Skeletal muscle satellite cell (primary cell): ENCODE data around the gene NOSIP.

Experiments
- H3K27me3 ChIP-seq: 2 replicates; pipeline ENCODE4 v1.7.0; 2013; ENCODE audit warnings: low read length; ENCODE audit not compliant: control insufficient read depth, insufficient read depth
- H3K36me3 ChIP-seq: 2 replicates; pipeline ENCODE4 v1.7.0; 2013; ENCODE audit warnings: mild to moderate bottlenecking, control low read depth, low read length; ENCODE audit not compliant: insufficient read depth
- H3K4me1 ChIP-seq: 2 replicates; pipeline ENCODE4 v1.7.0; 2013; ENCODE audit warnings: low read length; ENCODE audit not compliant: control insufficient read depth, insufficient read depth
- H3K4me2 ChIP-seq: 2 replicates; pipeline ENCODE4 v1.7.0; 2013; ENCODE audit warnings: mild to moderate bottlenecking, low read length
- H3K4me3 ChIP-seq: 2 replicates; pipeline ENCODE4 v1.7.0; 2013; ENCODE audit warnings: low read length
- H3K9ac ChIP-seq: 2 replicates; pipeline ENCODE4 v1.7.0; 2013; ENCODE audit warnings: mild to moderate bottlenecking, low read depth, low read length, moderate library complexity
- H3K9me3 ChIP-seq: replicated peaks from 2 replicates; pipeline ENCODE4 v1.7.0; 2013; ENCODE audit warnings: mild to moderate bottlenecking, control low read depth, low read length

NOSIP gene

GRCh38 chr19:49609499-49610092 is 29.2 kb upstream of the NOSIP start:
- Histone ChIP-seq H3K9me3 (no peaks in the 10 kb centered on the region), H3K27me3 (no peaks in the 10 kb centered on the region), H3K36me3 (peaks cover 23% of the 10 kb centered on the region), H3K4me3 (no peak overlapping the region), H3K4me1 (peaks cover 26% of the 10 kb centered on the region), H3K4me2 (no peak overlapping the region), H3K9ac (no peak overlapping the region)

- H3K27me3 ChIP-seq: no peaks in the 10 kb centered on the region
- H3K9me3 ChIP-seq: no peaks in the 10 kb centered on the region
- no peak overlapping the region for H3K4me2 ChIP-seq
- no peaks in the 10 kb centered on the region for H3K4me1 ChIP-seq
- H3K9ac ChIP-seq: no peak overlapping the region
- H3K36me3 ChIP-seq: peaks cover 51% of the 10 kb centered on the region
- H3K4me3 ChIP-seq: no peak overlapping the region
These were observed 25.2 kb upstream of the NOSIP start for GRCh38 chr19:49605605-49606004.

- no peaks in the 10 kb centered on the region for H3K9me3 ChIP-seq
- H3K27me3 ChIP-seq: no peaks in the 10 kb centered on the region
- H3K36me3 ChIP-seq: peaks cover 59% of the 10 kb centered on the region
- no peak overlapping the region for H3K9ac ChIP-seq
- H3K4me3 ChIP-seq: no peak overlapping the region
- no peak overlapping the region for H3K4me2 ChIP-seq
- H3K4me1 ChIP-seq: no peaks in the 10 kb centered on the region
These were observed 22.4 kb upstream of the NOSIP start for GRCh38 chr19:49602806-49603205.

DNA sequence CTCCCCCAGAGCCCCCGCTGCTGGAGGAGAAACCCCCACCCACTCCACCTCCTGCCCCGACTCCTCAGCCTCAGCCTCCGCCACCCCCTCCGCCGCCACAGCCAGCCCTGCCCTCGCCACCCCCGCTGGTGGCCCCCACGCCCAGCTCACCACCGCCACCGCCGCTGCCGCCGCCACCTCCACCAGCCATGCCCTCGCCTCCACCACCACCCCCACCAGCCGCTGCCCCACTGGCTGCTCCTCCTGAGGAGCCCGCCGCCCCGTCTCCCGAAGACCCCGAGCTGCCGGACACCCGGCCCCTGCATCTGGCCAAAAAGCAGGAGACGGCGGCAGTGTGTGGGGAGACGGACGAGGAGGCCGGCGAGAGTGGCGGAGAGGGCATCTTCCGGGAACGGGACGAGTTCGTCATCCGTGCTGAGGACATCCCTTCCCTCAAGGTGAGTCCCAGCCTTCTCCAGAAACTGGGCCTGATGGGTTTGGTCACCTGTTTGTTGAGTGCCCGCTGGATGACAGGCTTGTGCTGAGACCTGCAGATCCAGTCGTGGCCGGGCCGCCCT is 21.2 kb upstream of the NOSIP start:
- Histone ChIP-seq H3K4me3 (no peak overlapping the region), H3K27me3 (no peaks in the 10 kb centered on the region), H3K36me3 (peaks cover 68% of the 10 kb centered on the region), H3K4me1 (no peaks in the 10 kb centered on the region), H3K9ac (no peak overlapping the region), H3K9me3 (no peaks in the 10 kb centered on the region), H3K4me2 (no peak overlapping the region)

DNA sequence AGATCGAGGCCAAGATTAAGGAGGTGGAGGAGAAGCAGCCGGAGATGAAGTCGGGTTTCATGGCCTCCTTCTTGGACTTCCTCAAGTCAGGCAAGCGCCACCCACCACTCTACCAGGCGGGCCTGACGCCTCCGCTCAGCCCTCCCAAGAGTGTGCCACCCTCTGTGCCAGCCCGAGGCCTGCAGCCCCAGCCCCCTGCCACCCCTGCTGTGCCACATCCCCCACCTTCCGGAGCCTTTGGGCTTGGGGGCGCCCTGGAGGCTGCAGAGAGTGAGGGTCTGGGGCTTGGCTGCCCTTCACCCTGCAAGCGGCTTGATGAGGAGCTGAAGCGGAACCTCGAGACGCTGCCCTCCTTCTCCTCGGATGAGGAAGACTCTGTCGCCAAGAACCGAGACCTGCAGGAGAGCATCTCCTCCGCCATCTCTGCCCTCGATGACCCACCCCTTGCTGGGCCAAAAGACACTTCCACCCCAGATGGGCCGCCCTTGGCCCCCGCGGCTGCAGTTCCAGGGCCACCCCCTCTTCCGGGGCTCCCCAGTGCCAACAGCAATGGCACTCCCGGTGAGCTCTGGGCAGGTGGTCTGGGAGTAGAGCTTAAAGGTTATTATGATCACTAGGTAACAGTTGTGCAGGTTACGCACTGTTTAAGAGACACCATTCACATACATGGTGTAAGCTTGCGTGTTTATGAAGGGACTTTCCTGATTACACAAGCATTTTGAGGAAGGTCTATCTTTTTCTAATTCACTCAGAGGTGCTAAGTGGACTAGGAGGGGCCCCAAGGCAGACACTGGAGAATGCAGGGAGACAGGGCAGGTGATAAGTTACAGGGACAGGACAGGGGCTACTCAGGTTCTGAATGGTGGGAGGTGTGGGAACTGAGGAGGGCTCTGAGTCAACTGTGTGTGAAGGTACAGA is 19.3 kb upstream of the NOSIP start:
- Histone ChIP-seq H3K9me3 (no peaks in the 10 kb centered on the region), H3K9ac (no peak overlapping the region), H3K4me1 (no peaks in the 10 kb centered on the region), H3K4me2 (no peak overlapping the region), H3K36me3 (peaks cover 67% of the 10 kb centered on the region), H3K4me3 (no peak overlapping the region), H3K27me3 (no peaks in the 10 kb centered on the region)

DNA sequence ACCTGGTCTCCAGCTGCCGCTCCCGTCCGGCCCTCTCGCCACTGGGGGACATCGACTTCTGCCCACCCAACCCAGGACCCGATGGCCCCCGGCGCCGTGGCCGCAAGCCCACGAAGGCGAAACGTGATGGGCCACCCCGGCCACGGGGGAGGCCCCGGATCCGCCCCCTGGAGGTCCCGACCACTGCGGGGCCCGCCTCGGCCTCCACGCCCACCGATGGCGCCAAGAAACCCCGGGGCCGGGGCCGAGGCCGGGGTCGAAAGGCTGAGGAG is 17.3 kb upstream of the NOSIP start:
- H3K36me3 ChIP-seq: peaks cover 62% of the 10 kb centered on the region
- H3K9me3 ChIP-seq: no peaks in the 10 kb centered on the region
- H3K27me3 ChIP-seq: no peaks in the 10 kb centered on the region
- H3K4me3 ChIP-seq: no peak overlapping the region
- H3K9ac ChIP-seq: no peak overlapping the region
- H3K4me1 ChIP-seq: peaks cover 14% of the 10 kb centered on the region
- no peak overlapping the region for H3K4me2 ChIP-seq

GRCh38 chr19:49596954-49597702 is 16.8 kb upstream of the NOSIP start:
- Histone ChIP-seq H3K9me3 (no peaks in the 10 kb centered on the region), H3K4me1 (peaks cover 17% of the 10 kb centered on the region), H3K27me3 (no peaks in the 10 kb centered on the region), H3K36me3 (peaks cover 58% of the 10 kb centered on the region), H3K4me3 (no peak overlapping the region), H3K9ac (no peak overlapping the region), H3K4me2 (no peak overlapping the region)

GRCh38 chr19:49596407-49596806 is 16.1 kb upstream of the NOSIP start:
- H3K4me2 ChIP-seq: no peak overlapping the region
- no peak overlapping the region for H3K9ac ChIP-seq
- peaks cover 17% of the 10 kb centered on the region for H3K4me1 ChIP-seq
- no peak overlapping the region for H3K4me3 ChIP-seq
- H3K9me3 ChIP-seq: no peaks in the 10 kb centered on the region
- no peaks in the 10 kb centered on the region for H3K27me3 ChIP-seq
- H3K36me3 ChIP-seq: peaks cover 53% of the 10 kb centered on the region

- Histone ChIP-seq H3K4me2 (no peak overlapping the region), H3K9ac (no peak overlapping the region), H3K4me1 (peaks cover 17% of the 10 kb centered on the region), H3K27me3 (no peaks in the 10 kb centered on the region), H3K36me3 (peaks cover 50% of the 10 kb centered on the region), H3K4me3 (no peak overlapping the region), H3K9me3 (no peaks in the 10 kb centered on the region)
These were observed 15.6 kb upstream of the NOSIP start for GRCh38 chr19:49595819-49596404.

GRCh38 chr19:49594993-49595818 is 14.8 kb upstream of the NOSIP start:
- Histone ChIP-seq H3K4me3 (no peak overlapping the region), H3K36me3 (peaks cover 49% of the 10 kb centered on the region), H3K27me3 (no peaks in the 10 kb centered on the region)

More at GRCh38 chr19:49594993-49595818, 14.8 kb upstream of the NOSIP start:
- Histone ChIP-seq H3K9me3 (no peaks in the 10 kb centered on the region), H3K4me1 (peaks cover 24% of the 10 kb centered on the region), H3K4me2 (no peak overlapping the region), H3K9ac (no peak overlapping the region)
